ENCODE data around the gene GPR18.
A peak's percentile ranks its signal among the peaks of the same experiment; 100 is the strongest.

The GPR18 gene

GRCh38 chr13:99258946-99259345 is 767 bp upstream of the GPR18 start:
- Histone ChIP-seq H3K27ac (ENCODE audit: low read depth, low read length) (no peak overlapping the region), H2BK120ac (ENCODE audit: insufficient read depth, low read length, poor library complexity) (no peak overlapping the region), H3K27me3 (ENCODE audit: insufficient read depth, low read length) (no peaks in the 10 kb centered on the region), H3K14ac (ENCODE audit: low read length) (no peak overlapping the region), H4K91ac (ENCODE audit: low read depth, low read length) (no peak overlapping the region), H3K79me2 (ENCODE audit: control insufficient read depth, insufficient read depth, low read length, poor library complexity) (no peaks in the 10 kb centered on the region), H2BK5ac (ENCODE audit: low read depth, low read length, poor library complexity) (no peak overlapping the region), H2BK12ac (ENCODE audit: low read length) (no peak overlapping the region), H4K12ac (ENCODE audit: low read depth, low read length) (no peak overlapping the region), H2AK5ac (ENCODE audit: low read length) (no peak overlapping the region), H2AFZ (ENCODE audit: insufficient read depth, low read length, poor library complexity) (no peak overlapping the region), H4K8ac (ENCODE audit: low read depth, low read length) (no peak overlapping the region), H3K23ac (ENCODE audit: low read length) (no peak overlapping the region), H3K4me3 (ENCODE audit: low read depth, low read length) (no peak overlapping the region), H3K36me3 (ENCODE audit: control insufficient read depth in 1 of 2, insufficient read depth in 2 of 2, low read length in 2 of 2) (peaks cover 7 to 12% of the 10 kb centered on the region in 2 experiments), H3K79me1 (ENCODE audit: low read length) (no peaks in the 10 kb centered on the region), H3K4me2 (ENCODE audit: low read length) (no peak overlapping the region), H3K9ac (ENCODE audit: low read length) (no peak overlapping the region), H3K9me3 (ENCODE audit: insufficient read depth, low read depth, low read length) (no peaks in the 10 kb centered on the region), H3K18ac (ENCODE audit: low read length) (no peak overlapping the region), H3K4ac (ENCODE audit: low read depth, low read length) (no peak overlapping the region), H3K4me1 (ENCODE audit: control insufficient read depth in 1 of 2, insufficient read depth in 2 of 2, low read length in 2 of 2) (no peaks in the 10 kb centered on the region)
- WGBS (ENCODE audit: extremely low coverage, insufficient coverage, insufficient read length), result no CpG with 5 or more reads among the region's 3 CpGs
- no peak for DNase-seq

GRCh38 chr13:99257291-99257690 is 888 bp downstream of the GPR18 start:
- no peak overlapping the region for H4K91ac ChIP-seq (ENCODE audit: low read depth, low read length)
- WGBS (ENCODE audit: extremely low coverage, insufficient coverage, insufficient read length), result no CpG with 5 or more reads among the region's 2 CpGs
- no peak overlapping the region for H4K8ac ChIP-seq (ENCODE audit: low read depth, low read length)
- no peak overlapping the region for H2BK120ac ChIP-seq (ENCODE audit: insufficient read depth, low read length, poor library complexity)
- H3K9me3 ChIP-seq (ENCODE audit: insufficient read depth, low read depth, low read length), result no peaks in the 10 kb centered on the region
- no peak overlapping the region for H2AFZ ChIP-seq (ENCODE audit: insufficient read depth, low read length, poor library complexity)
- H3K4ac ChIP-seq (ENCODE audit: low read depth, low read length), result no peak overlapping the region
- H3K36me3 ChIP-seq (ENCODE audit: control insufficient read depth in 1 of 2, insufficient read depth in 2 of 2, low read length in 2 of 2), result peaks cover 7 to 12% of the 10 kb centered on the region in 2 experiments
- no peaks in the 10 kb centered on the region for H3K79me2 ChIP-seq (ENCODE audit: control insufficient read depth, insufficient read depth, low read length, poor library complexity)
- no peak overlapping the region for H3K27ac ChIP-seq (ENCODE audit: low read depth, low read length)
- H2AK5ac ChIP-seq (ENCODE audit: low read length), result no peak overlapping the region
- H3K27me3 ChIP-seq (ENCODE audit: insufficient read depth, low read length), result no peaks in the 10 kb centered on the region
- no peak overlapping the region for H2BK5ac ChIP-seq (ENCODE audit: low read depth, low read length, poor library complexity)
- H3K4me3 ChIP-seq (ENCODE audit: low read depth, low read length), result no peak overlapping the region
- no peaks in the 10 kb centered on the region for H3K4me1 ChIP-seq (ENCODE audit: control insufficient read depth in 1 of 2, insufficient read depth in 2 of 2, low read length in 2 of 2)
- H3K18ac ChIP-seq (ENCODE audit: low read length), result no peak overlapping the region
- H3K14ac ChIP-seq (ENCODE audit: low read length), result no peak overlapping the region
- DNase-seq, result no peak
- no peak overlapping the region for H3K4me2 ChIP-seq (ENCODE audit: low read length)
- no peak overlapping the region for H3K9ac ChIP-seq (ENCODE audit: low read length)
- no peak overlapping the region for H4K12ac ChIP-seq (ENCODE audit: low read depth, low read length)
- H2BK12ac ChIP-seq (ENCODE audit: low read length), result no peak overlapping the region
- H3K79me1 ChIP-seq (ENCODE audit: low read length), result no peaks in the 10 kb centered on the region
- H3K23ac ChIP-seq (ENCODE audit: low read length), result no peak overlapping the region

DNA sequence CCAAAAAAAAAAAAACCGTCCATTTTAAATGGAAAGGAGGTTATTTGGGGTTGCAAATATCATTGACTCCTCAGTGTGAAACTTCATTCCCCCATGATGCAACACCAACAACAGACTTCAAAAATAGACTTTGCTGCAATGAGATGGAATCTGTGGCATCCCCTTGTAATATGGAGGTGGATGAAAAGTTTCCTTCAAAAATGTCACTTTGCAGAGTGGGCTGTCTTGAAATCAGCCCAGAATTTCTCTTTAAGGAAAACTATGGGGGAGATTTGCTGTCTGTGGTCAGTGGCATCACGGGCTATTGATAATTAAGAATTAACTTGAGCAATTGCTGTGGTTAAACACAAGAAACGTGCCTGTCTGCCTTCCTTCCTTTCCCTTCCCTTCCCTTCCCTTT is 1.5 kb downstream of the GPR18 start:
- H2BK5ac ChIP-seq (ENCODE audit: low read depth, low read length, poor library complexity), result no peak overlapping the region
- no peak overlapping the region for H3K18ac ChIP-seq (ENCODE audit: low read length)
- no peak overlapping the region for H2BK12ac ChIP-seq (ENCODE audit: low read length)
- peaks cover 7 to 12% of the 10 kb centered on the region in 2 experiments for H3K36me3 ChIP-seq (ENCODE audit: control insufficient read depth in 1 of 2, insufficient read depth in 2 of 2, low read length in 2 of 2)
- no peak overlapping the region for H4K8ac ChIP-seq (ENCODE audit: low read depth, low read length)
- no peak overlapping the region for H3K23ac ChIP-seq (ENCODE audit: low read length)
- no peaks in the 10 kb centered on the region for H3K79me1 ChIP-seq (ENCODE audit: low read length)
- H3K27ac ChIP-seq (ENCODE audit: low read depth, low read length), result no peak overlapping the region
- no peaks in the 10 kb centered on the region for H3K4me1 ChIP-seq (ENCODE audit: control insufficient read depth in 1 of 2, insufficient read depth in 2 of 2, low read length in 2 of 2)
- H3K4me2 ChIP-seq (ENCODE audit: low read length), result no peak overlapping the region
- H3K14ac ChIP-seq (ENCODE audit: low read length), result no peak overlapping the region
- no CpG with 5 or more reads among the region's 3 CpGs for WGBS (ENCODE audit: extremely low coverage, insufficient coverage, insufficient read length)
- no peaks in the 10 kb centered on the region for H3K27me3 ChIP-seq (ENCODE audit: insufficient read depth, low read length)
- no peak overlapping the region for H4K12ac ChIP-seq (ENCODE audit: low read depth, low read length)
- no peak overlapping the region for H2AK5ac ChIP-seq (ENCODE audit: low read length)
- no peak overlapping the region for H2AFZ ChIP-seq (ENCODE audit: insufficient read depth, low read length, poor library complexity)
- no peak overlapping the region for H4K91ac ChIP-seq (ENCODE audit: low read depth, low read length)
- DNase-seq, result peak in 1 of 2 donors; percentile 29
- H3K79me2 ChIP-seq (ENCODE audit: control insufficient read depth, insufficient read depth, low read length, poor library complexity), result no peaks in the 10 kb centered on the region
- no peak overlapping the region for H3K4ac ChIP-seq (ENCODE audit: low read depth, low read length)
- H3K9me3 ChIP-seq (ENCODE audit: insufficient read depth, low read depth, low read length), result no peaks in the 10 kb centered on the region
- H2BK120ac ChIP-seq (ENCODE audit: insufficient read depth, low read length, poor library complexity), result no peak overlapping the region
- H3K9ac ChIP-seq (ENCODE audit: low read length), result no peak overlapping the region
- H3K4me3 ChIP-seq (ENCODE audit: low read depth, low read length), result no peak overlapping the region

- no peak for DNase-seq
- no peak overlapping the region for H2BK120ac ChIP-seq (ENCODE audit: insufficient read depth, low read length, poor library complexity)
- H3K4ac ChIP-seq (ENCODE audit: low read depth, low read length), result no peak overlapping the region
- no peak overlapping the region for H3K4me2 ChIP-seq (ENCODE audit: low read length)
- no peak overlapping the region for H4K8ac ChIP-seq (ENCODE audit: low read depth, low read length)
- H2BK12ac ChIP-seq (ENCODE audit: low read length), result no peak overlapping the region
- H4K12ac ChIP-seq (ENCODE audit: low read depth, low read length), result no peak overlapping the region
- H4K91ac ChIP-seq (ENCODE audit: low read depth, low read length), result no peak overlapping the region
- H2BK5ac ChIP-seq (ENCODE audit: low read depth, low read length, poor library complexity), result no peak overlapping the region
- no peak overlapping the region for H2AFZ ChIP-seq (ENCODE audit: insufficient read depth, low read length, poor library complexity)
- no peak overlapping the region for H3K23ac ChIP-seq (ENCODE audit: low read length)
- H3K14ac ChIP-seq (ENCODE audit: low read length), result no peak overlapping the region
- H3K9ac ChIP-seq (ENCODE audit: low read length), result no peak overlapping the region
- no CpG with 5 or more reads among the region's 2 CpGs for WGBS (ENCODE audit: extremely low coverage, insufficient coverage, insufficient read length)
- no peak overlapping the region for H3K4me3 ChIP-seq (ENCODE audit: low read depth, low read length)
- H3K27me3 ChIP-seq (ENCODE audit: insufficient read depth, low read length), result no peaks in the 10 kb centered on the region
- H3K27ac ChIP-seq (ENCODE audit: low read depth, low read length), result no peak overlapping the region
- no peaks in the 10 kb centered on the region for H3K79me1 ChIP-seq (ENCODE audit: low read length)
- H3K79me2 ChIP-seq (ENCODE audit: control insufficient read depth, insufficient read depth, low read length, poor library complexity), result no peaks in the 10 kb centered on the region
- no peaks in the 10 kb centered on the region for H3K4me1 ChIP-seq (ENCODE audit: control insufficient read depth in 1 of 2, insufficient read depth in 2 of 2, low read length in 2 of 2)
- H3K18ac ChIP-seq (ENCODE audit: low read length), result no peak overlapping the region
- no peak overlapping the region for H2AK5ac ChIP-seq (ENCODE audit: low read length)
- no peaks in the 10 kb centered on the region for H3K9me3 ChIP-seq (ENCODE audit: insufficient read depth, low read depth, low read length)
- H3K36me3 ChIP-seq (ENCODE audit: control insufficient read depth in 1 of 2, insufficient read depth in 2 of 2, low read length in 2 of 2), result peaks cover 7 to 10% of the 10 kb centered on the region in 2 experiments
Observed at GRCh38 chr13:99256283-99256682, 1.9 kb downstream of the GPR18 start.
